GM10248 (cell line): ENCODE measurements around the gene CCDC57.

ENCODE experiments used
- CTCF ChIA-PET: fragments of 300-600 bp; sonication (Branson Sonifier 250); formaldehyde crosslinking; extraction: SDS; loops from one replicate; lab custom pipeline; 2021; ENCODE audit warnings: antibody characterized with exemption; lab: Yijun Ruan, JAX
- POLR2A ChIA-PET: fragments of 350-650 bp; sonication (Branson Sonifier 250); formaldehyde crosslinking; extraction: SDS; loops from one replicate; lab custom pipeline; 2020; ENCODE audit warnings: antibody characterized with exemption; lab: Yijun Ruan, JAX
- DNase-seq: peaks from one replicate; pipeline ENCODE4 v3.0.0; 2012; ENCODE audit errors: extremely low spot score
- CTCF ChIP-seq: IDR thresholded peaks from 2 replicates; pipeline ENCODE4 v1.5.1; 2012; ENCODE audit warnings: mild to moderate bottlenecking, low read depth; ENCODE audit errors: extremely low read depth, missing control alignments, control extremely low read depth

The CCDC57 gene

GRCh38 chr17:82077617-82078358, 134.9 kb downstream of the CCDC57 start:
- DNase-seq = no peak
- TF ChIP-seq CTCF = no peak
- ChIA-PET POLR2A (no interaction called here), CTCF (interaction anchor here (2.4 kb wide), 1 partner anchor 18 kb away, joined by 5 read pairs; no protein-coding TSS in a partner anchor)

DNA sequence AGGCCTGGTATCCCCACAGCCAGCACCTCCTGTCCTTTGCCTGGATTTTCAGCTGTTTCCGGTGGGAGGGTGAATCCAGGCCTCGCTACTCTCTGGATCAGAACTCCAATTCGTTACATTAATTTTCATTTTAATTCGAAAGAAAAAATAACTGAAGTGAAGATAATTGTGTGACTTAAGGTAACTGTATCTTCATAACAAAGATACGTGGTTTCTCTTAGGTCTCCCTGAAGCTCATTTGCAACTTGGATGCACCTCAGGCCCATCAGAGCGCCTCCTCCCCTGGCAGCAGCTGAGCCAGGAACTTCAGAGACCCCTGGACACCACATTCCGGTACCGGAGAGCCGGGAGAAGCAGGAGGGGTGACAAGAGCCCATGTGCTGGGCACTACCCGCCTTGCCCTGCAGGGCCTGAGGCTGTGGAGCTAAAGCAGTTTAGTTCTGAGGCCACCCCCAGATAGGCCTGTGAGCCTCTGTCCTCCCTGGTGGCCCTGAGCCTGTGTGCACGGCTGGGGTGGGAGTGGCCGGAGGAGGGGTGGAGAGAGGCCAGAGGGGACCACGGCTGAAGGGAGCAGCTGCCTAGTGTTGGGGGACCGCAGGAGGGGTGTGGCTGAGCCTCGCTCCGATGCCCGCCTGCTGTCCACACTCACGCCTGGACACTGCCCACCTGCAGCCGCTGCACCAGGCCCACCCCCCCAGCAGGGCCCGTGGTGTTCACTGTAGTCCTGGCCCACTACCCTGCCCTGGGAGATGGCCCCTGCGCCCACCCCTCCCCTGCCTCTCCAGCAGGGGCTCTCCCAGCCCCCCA, 135.7 kb downstream of the CCDC57 start:
- no peak for TF ChIP-seq CTCF
- no peak for DNase-seq
- CTCF ChIA-PET = interaction anchor here (0.9 to 2.4 kb wide), 4 partner anchors 8 to 46 kb away, joined by 3 to 5 read pairs (median 3); partner anchors contain the start of gene DCXR
- POLR2A ChIA-PET = interaction anchor here (1.1 kb wide), 1 partner anchor 9 kb away, joined by 3 read pairs; no protein-coding TSS in a partner anchor

GRCh38 chr17:82076018-82076784, 136.4 kb downstream of the CCDC57 start:
- POLR2A ChIA-PET = interaction anchor here (0.5 to 1.1 kb wide), 2 partner anchors 10 to 269 kb away, joined by 3 to 4 read pairs; no protein-coding TSS in a partner anchor

DNA sequence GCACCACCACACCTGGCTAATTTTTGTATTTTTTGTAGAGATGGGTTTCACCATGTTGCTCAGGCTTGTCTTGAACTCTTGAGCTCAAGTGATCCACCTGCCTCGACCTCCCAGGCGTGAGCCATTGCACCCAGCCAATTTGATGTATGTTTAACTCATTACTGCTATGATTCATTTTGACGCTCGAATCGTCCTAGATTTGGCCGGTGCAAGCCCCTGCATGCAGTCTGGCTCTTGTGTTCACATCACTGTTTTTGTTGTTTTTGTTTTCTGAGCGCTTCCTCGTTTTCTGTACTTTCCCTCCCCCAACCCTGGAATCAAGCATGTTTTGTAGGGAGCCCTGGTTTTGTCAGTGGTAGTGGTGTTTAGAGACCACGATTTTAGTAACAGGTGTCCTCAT, 139.2 kb downstream of the CCDC57 start:
- ChIA-PET POLR2A (no interaction called here), CTCF (interaction anchor here (0.7 to 1.6 kb wide), 3 partner anchors 20 to 114 kb away, joined by 3 to 5 read pairs (median 3); partner anchors contain the start of gene DCXR)
- no peak for TF ChIP-seq CTCF
- DNase-seq = no peak

More at GRCh38 chr17:82076018-82076784, 136.4 kb downstream of the CCDC57 start:
- TF ChIP-seq CTCF = no peak
- CTCF ChIA-PET = interaction anchor here (0.9 to 2.4 kb wide), 4 partner anchors 9 to 46 kb away, joined by 3 to 5 read pairs (median 3); partner anchors contain the start of gene DCXR
- DNase-seq = no peak

- ChIA-PET POLR2A (no interaction called here), CTCF (interaction anchor here (0.7 to 1.2 kb wide), 2 partner anchors 35 to 114 kb away, joined by 3 to 5 read pairs; partner anchors contain the start of gene DCXR)
- no peak for DNase-seq
- TF ChIP-seq CTCF = no peak
Measured at GRCh38 chr17:82072827-82073226, 139.8 kb downstream of the CCDC57 start.
